ENCODE data around the gene LRRC74A.
A peak's percentile ranks its signal among the peaks of the same experiment; 100 is the strongest.

Gene LRRC74A

DNA sequence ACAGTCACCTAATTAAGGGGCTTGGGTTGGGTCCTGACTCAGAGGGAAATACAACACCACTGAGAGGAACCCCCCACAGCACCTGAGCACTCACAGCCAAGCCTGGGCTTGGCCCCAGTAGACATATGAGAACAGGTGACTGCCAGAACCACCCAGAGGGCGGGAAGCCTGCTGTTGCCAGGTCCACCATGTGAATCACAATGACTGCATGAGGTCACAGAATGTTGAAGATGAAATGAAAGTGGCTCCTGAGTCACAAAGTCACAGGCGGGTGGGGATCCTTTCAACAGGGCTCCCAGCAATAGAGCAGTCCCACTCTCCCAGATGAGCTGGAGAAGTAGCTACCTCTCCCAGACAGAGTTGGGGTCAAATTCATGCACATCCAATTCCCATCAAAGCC lies at the start of gene LRRC74A:
Gene LRRC74A (plus strand): TSS at position 287 of the 400 bp plus-strand sequence. CDS start 290 bp downstream, outside the sequence.
- no peak for DNase-seq (ENCODE audit: low read depth in 2 of 2)

DNA sequence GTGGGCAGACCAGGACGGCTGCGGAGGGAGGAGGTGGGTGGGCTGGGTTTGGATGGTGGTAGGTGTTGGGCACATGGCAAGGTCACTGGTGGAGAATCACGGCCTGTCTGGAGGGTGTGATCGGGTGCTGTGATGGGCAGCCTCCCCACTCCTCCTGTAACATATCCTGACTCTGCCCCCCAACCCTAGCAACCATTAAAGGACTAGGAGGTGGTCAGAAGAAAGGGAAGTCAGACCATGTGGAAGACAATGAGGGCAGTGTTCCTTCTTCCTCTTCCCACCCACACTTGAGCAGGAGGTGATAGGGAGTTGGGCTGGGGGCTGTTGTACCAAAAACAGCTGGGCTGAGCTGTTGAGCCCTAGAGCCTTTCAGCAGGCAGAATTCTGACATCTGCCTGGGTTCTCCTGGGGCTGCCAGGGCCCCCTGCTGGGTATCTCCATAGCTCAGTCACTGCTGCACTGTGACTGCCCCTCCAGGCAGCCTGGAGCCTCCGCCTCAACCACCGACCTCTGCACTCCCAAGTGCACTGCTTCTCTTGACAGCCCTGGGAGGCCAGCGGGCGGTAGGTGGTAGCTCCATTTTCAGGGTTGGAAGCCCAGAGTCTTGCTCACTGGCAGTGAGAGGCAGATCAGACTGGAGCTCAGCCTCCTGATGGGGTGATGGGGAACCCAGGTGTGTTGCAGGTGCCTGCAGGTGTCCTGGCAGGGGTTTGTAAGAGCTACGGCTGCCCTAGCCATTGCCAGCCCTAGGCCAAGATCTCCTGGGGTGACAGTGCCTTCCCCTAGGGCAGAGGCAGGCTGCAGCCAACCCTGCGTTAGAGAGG lies 49.6 kb upstream of the LRRC74A start:
- no peak for DNase-seq (ENCODE audit: low read depth in 2 of 2)

DNA sequence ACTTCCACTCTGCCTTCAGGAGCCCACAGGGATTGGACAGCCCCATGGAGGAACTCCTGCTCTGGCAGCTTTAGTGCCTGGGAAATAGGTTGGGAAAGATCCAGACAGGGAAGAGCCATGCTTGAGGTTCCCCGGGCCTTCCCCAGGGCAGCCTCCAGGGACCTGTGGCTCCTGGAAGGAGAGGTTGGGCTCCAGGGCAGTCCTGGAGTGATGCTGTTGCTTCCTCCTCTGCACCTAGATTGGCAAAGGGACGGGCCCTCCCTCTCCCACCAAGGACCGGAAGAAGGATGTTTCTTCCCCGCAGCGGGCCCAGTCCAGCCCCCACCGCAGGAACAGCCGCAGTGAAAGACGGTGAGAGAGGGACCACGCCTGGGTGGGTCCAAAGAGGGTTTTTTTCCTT lies 48.5 kb upstream of the LRRC74A start:
- DNase-seq (ENCODE audit: low read depth in 2 of 2): no peak

DNA sequence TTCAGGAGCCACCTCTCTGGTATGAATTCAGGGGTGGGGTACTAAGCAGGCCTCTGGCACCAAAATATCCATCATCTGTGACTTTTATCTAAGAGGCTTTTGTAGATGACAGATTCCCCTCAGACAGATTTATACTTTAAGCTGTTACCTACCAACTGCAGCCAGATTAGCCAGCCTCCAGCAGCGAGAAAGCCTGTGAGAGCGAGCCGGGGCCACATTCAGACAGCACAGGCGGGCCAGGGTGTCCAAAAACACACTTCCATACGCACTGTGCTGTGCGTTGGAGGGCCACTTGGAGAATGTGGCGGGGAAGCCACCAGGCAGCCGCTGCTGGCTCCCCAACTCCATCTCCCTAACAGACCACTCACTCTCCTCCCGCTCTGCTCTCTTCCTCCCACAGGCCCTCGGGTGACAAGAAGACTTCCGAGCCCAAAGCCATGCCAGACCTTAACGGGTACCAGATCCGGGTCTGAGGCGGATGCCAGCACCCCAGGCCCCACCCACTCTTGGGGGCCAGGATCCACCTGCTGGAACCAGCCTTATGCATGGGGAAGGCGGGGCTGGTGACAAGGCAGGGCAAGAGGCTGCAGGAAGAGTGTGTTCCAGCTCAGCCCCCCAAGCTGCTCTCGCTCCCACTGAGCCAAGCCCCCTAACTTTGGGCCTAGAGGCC lies 47.5 kb upstream of the LRRC74A start:
- DNase-seq (ENCODE audit: low read depth in 2 of 2): no peak

DNA sequence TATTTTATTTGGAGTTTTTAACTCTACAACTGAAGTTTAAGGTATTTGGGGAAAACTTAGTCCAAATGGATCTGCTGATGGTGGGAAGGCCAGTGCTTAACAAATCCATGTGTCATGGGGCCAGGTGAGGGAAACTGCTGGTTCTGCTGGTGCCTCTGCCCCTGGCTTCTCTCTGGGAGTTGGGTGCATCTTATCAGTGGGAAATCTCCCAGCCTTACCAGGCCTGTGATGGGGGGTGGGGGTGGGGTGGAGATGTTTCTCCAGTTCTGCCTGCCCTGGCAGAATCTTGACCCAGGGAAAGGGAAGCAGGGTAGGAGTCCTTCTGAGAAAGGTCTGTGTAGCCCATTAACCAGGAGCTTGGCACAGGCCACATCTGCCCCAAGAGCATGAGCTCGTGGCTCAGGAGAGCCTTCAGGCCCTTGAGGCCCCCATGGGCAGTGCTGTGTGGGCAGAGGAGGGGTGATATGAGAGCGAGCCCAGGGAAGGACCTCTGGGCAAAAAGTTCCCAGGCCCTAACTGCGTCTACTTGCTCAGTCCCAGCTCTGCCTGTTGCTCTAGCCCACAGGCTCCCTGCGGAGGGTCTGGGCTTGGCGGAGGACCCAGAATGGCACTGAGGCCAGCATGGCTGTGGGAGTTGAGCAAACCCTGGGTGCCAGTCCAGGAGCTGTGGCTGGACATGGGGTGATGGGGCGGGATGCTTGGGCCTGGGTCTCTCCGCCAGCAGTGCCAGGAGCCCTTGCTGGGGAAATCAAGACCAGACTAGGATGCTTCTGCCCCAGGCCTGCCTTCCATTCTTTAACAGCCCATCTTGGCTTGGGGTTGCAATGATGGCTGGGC lies 46.8 kb upstream of the LRRC74A start:
- no peak for DNase-seq (ENCODE audit: low read depth in 2 of 2)

DNA sequence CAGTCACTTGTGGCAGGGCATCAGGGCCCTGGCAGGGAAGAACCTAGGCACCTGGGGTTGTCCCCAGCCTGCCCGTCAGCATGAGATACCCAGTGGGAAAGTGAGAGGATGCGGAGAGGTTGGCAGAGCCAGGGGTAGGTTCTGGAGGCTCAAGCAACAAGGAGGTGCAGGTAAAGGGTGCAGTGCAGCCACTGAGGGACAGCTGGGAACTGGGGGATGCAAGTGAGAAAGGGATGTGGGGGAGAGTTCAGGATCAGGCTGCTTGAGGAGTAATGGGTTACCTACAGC lies 46.2 kb upstream of the LRRC74A start:
- no peak for DNase-seq (ENCODE audit: low read depth in 2 of 2)

DNA sequence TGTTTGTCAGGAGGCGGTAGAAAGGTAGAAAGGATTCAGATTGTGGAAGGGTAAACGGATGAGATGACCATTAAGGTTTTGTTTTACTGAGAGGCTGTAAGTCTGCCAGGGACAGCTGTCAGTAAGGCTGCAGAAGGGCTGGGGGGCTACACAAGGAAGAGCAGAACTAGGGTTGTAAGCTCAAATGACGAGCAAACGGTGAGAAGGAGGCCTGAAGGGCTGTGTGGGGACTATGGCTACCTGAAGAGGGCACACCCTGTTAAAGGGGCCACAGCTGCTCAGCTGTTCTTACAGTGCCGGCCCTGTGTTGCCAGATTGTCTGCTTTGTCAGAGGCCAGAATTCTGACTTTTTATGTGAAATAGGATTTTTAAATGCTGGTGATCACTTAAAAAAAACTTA lies 45.8 kb upstream of the LRRC74A start:
- no peak for DNase-seq (ENCODE audit: low read depth in 2 of 2)

DNA sequence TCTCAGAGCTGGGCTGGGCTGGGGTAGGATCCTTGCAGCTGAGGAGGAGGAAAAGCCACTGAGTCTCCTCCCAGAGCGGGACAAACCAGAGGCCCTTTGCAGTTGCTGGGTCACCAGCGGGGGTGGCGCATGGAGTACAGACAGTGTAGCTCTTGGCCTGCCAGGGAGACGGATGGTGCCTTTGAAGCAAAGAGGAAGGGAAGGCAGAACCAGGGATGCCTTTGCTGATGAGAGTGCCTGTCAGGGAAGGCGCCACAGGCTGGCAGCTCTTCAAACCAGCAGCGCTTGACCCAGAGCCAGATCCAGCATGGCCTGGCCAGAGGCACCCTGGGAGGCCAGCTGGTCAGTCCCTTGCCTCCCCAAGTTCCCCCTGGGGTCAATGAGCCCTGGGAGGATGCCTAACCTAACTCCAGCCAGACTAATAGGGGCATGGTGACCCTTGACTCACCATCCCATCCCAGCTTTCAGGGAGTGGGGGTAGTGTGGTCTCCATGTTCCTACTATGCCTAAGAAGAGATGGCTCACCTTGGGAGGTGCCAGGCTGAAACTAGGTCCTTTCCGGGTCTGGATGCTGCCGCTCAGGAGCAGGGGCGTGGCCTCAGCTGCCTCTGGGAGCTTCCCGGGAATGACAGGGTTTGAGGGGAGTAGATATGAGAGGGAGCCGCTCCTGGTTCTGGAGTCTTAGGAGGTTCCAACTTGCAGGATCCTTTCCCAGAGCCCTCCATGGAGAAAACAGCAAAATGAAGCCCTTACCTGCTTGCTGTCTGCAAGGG lies 45.1 kb upstream of the LRRC74A start:
- no peak for DNase-seq (ENCODE audit: low read depth in 2 of 2)

DNA sequence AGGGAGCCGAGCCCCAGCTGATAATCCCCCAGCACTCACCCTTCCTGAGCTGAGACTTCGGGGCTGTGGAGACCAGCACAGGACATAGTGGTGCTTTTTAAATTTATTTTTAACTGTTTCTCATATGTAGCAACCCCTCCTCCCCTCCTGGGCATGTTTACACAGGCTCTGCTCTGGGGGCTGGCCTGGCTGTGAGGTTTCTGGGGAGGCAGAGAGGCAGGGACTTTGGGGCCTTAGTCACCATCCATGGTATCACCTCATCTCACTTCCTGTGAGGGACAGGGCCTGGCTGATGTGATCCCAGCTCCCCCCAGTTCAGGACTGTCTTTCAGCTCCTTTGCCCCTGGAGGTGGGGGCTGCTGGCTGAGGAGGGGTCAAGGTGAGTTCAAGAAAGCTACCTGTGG lies 44.6 kb upstream of the LRRC74A start:
- no peak for DNase-seq (ENCODE audit: low read depth in 2 of 2)

DNA sequence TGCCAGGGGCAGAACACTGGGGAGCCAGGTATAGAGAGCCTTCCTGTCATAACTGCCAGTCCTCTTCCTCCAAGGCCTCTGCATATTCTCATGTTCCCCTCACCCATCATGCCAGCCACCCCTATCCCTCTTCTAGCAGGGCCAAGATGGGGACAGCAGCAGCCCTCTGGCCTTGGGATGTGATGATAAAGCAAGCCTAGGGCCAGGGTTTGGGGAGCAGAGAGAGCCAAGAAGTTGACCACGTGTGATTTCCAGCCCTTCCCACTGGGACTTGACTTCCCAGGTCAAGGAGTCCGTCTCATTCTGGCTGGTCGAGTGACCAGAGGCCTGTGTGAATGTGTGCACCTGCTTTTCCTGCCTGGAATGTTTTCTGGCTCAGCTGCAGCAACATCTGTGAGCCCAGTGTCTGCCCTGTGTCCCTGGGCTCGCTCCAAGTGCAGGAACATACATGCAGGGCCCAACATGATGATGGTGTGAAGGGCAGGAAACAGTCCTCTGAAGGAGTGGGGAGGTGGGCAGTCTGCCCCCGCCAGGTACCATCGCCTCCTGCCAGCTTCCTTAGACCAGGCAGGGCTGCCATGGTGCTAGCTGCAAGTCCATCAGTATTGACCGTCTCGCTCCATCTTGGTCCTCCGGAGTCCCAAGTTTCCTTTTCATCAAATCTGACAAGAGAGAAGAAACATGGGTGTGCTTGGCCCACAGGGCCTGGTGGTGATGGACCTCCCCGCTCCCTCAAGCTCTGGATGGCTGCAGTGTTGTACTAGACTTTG lies 43.9 kb upstream of the LRRC74A start:
- no peak for DNase-seq (ENCODE audit: low read depth in 2 of 2)

DNA sequence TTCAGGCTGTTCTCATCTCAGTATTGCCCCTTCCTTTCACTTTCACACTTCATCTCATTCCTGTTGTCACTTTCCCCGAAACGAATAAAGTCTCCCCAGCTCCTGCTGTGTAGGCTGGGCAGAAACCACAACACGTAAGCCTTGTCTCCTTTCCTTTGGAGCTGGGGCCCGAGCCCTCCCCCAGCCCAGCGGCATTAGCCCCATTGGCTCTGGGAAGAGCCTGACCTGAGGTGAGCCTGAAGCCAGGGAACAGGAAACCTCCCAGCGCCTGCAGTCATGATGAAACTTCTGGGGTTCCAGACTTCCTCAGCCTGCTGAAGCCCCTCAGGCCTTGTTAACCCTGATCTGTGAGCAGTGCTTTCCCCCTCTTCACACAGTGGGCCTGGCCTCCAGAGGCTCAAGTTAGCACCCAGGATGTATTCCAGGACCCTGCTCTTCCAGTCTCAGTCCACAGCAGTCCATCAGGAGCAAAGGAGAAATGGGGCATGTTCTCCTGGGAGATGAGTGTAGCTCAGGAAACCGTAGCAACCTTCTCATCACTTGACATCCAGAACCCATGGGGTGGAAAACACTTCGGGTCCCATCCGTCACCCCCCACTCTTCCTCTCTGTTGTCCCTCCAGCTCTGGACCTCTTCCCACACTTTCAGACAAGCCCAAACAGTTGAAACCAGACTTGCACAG lies 43.2 kb upstream of the LRRC74A start:
- DNase-seq (ENCODE audit: low read depth in 2 of 2): no peak

DNA sequence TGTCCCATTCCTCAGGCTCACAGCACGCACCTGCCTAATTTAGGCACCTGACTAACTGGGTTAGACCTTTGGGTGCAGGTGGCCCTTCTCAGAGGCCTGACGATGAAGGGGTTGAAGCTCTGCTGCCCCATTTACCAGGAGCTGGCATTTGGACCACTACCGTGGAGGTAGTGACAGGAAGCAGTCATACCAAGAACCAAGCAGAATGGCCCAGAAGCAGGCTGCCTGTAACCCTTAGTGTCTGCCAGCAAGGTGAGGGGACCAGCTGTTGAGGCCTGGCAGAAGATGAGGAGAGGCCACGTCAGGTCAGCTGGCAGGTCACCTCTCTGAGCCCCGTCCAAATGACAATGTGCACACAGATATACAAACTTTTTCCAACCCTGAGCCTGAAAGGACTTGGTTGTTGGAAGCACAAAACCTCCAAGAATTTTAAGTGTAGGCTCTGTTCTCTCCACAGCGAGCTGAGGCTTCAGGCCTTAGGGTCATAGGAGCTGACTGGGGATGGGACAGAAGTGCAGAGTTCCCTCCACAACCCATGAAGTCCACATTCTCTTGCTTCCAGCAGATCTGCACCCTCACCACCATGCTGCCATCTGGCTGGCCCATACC lies 41.8 kb upstream of the LRRC74A start:
- no peak for DNase-seq (ENCODE audit: low read depth in 2 of 2)

DNA sequence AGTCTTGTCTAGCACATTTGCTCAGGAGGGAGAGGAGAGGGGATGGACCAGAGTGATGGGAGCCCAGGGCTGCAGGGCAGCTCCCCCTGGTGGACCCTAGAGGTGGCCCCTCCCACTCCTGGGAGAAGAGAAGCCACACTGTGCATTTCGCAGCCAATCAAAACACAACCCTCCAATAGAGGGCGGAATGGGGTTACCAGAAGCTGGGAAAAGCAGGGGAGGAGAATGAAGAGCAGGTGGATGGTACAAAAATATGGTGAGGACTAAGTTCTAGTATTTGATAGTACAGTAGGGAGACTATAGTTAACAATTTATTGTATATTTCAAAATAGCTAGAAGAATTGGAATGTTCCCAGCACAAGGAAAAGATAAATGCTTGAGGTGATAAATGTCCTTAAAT lies 41.3 kb upstream of the LRRC74A start:
- peak; percentile 31 to 35 for DNase-seq (ENCODE audit: low read depth in 2 of 2)

DNA sequence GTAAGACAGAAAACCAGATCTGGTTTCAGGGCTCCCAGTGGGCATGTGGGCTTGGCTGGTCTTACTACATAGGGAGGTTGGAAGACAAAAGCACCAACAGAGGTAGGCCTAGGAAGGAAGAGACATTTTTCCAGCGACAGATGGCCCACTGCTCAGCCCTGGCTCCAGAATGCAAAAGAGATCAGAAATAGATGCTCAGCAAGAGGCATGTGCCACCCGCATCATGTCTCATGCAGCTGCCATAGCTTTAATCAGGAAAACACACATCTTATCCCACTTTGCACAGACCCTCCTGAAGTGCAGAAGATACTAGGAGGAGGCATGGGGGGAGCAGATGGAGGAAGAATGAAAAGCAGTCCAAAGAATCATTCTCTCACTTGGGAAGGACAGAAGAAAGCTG lies 39.6 kb upstream of the LRRC74A start:
- DNase-seq (ENCODE audit: low read depth in 2 of 2): no peak

DNA sequence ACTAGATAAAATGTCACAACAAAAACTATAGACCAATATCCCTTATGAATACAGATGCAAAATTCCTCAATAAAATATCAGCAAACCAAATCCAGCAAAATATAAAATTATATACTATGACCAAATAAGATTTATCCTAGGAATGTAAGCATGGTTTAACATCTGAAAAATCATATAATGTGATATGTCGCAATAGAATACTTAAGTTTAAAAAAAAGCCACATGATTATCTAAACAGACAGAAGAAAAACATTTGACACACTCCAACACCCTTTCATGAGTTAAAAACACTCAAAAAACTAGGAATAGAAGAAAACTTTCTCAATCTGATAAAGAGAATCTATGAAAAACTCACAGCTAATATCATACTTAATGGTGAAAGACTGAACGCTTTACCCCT lies 33.8 kb upstream of the LRRC74A start:
- no peak for DNase-seq (ENCODE audit: low read depth in 2 of 2)

DNA sequence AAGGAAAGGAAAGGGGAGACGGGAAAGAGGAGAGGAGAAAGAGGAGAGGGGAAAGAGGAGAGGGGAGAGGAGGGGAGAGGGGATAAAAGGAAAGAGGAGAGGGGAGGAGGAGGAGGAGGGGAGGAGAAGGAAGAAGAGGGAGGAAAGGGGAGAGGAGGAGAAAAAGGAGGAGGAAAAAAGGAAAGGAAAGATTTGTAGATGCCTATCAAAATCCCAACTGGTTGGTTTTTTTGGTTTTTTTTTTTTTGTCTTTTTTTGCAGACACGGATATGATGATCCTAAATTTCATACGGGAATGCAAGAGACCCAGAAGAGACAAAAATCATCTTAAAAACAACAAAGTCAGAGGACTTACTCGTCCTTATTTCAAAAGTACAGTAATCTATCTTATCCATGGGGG lies 32.9 kb upstream of the LRRC74A start:
- DNase-seq (ENCODE audit: low read depth in 2 of 2): no peak

DNA sequence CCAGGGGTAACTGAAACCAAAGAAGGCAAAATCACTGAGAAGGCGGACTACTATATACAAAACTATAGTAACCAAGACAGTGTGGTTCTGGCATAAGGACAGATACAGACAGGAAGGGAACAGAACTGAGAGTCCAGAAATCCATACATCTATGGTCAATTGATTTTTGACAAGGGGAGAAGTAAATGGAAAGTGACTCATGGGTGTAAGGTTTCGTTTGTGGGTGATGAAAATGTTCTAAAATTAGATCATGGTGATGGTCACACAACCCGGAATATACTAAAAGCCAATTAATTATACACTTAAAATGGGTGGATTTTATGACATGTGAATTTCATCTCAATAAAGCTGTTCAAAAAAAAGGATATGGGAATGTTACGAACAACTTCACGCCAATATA lies 32.3 kb upstream of the LRRC74A start:
- DNase-seq (ENCODE audit: low read depth in 2 of 2): no peak

DNA sequence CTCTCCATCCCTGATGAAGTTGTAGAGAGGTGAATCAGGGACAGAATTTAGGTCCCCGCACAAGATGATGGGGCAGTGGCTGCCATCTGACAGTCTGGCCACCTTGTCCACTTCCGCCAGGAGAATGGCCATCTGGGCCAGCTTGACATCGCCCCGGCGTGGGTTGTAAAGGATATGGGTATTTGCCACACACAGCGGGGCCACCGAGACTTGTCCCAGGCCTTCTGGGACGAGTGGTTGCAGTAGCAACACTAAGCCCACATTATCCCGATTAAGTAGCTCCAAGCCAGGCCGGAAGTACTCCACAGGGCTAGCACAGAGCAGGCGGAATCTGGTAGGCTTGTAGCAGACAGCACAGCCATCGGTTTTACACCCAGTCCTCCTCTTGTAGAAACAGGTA lies 19.8 kb upstream of the LRRC74A start:
- no peak for DNase-seq (ENCODE audit: low read depth in 2 of 2)

DNA sequence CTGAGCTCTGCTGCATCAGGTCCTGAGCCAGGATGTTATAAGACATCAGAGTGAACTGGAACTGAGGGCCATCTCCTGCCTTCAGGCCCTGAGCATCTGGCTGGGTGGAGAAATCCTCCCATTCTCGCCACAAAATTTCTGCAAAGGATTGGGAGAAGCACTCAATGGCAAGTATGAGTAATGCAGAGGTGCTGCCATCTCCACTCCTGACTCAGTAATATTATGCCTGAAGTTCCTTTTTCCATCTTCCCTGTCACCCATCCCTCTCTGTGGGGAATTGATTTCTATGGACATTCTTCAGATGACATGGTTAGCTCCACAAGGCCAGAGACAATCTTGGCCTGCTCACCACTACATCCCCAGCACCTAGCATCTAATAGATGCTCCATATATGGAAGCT lies 18.2 kb upstream of the LRRC74A start:
- DNase-seq (ENCODE audit: low read depth in 2 of 2): no peak

DNA sequence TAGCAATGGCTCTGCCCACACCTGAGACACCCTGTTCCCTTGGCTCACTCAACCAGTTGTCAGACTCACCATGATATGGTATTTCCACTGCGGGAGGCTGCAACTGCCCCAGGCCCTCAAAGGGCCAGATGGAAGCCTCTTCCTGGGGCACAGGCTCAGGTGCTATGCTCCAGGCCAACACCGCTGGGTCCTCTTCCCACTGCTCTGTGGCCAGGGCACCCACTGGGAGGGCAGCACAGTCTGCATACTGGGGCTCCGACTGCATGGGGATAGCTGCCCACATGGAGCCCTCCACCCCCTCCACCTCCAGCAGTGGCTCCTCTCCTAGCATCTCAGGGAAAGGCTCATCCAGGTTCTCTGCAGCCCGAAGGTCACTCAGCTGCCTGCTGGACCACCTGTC lies 17.2 kb upstream of the LRRC74A start:
- DNase-seq (ENCODE audit: low read depth in 2 of 2): no peak

All from stimulated activated CD4-positive, alpha-beta T cell treated with anti-CD3 and anti-CD28 coated beads, Interleukin-1b, Interleukin-23, amount 100 ng/mL, for 4 hours (primary cell).